Thoracic aorta (tissue), 2 donors: ENCODE results near the gene KCNH4. TPM values are rescaled to one million over a fixed set of nuclear protein-coding genes. Genes with fewer than 3 reads are reported as not detected.
A peak's percentile ranks its signal among the peaks of the same experiment; 100 is the strongest.

Experiments
- ATAC-seq: fragments of 150-250 bp; one replicate; pipeline ENCODE4 v1.8.0; 2017; ENCODE audit warnings: low read depth; ENCODE audit not compliant: insufficient number of reproducible peaks, low FRiP score
- DNase-seq: peaks from one replicate; pipeline ENCODE4 v3.0.0-alpha.2; 2020; ENCODE audit warnings: low spot score
- H3K27ac ChIP-seq, 2 donors: fragments of 200-600 bp; sonication (generic); 1 replicate in 1 of 2; 2 replicates in 1 of 2; pipeline ENCODE4 v1.5.1; 2016; ENCODE audit warnings: mild to moderate bottlenecking in 2 of 2, moderate library complexity in 2 of 2
- H3K27me3 ChIP-seq: fragments of 200-600 bp; sonication (generic); replicated peaks from 2 replicates; pipeline ENCODE4 v1.6.0; 2016; ENCODE audit warnings: mild to moderate bottlenecking; ENCODE audit not compliant: insufficient read depth
- H3K36me3 ChIP-seq: fragments of 200-600 bp; sonication (generic); one replicate; pipeline ENCODE4 v1.5.1; 2016
- H3K4me1 ChIP-seq, 2 donors: fragments of 200-600 bp; sonication (generic); 1 replicate in 1 of 2; 2 replicates in 1 of 2; pipeline versions ENCODE4 v1.5.1 to v1.6.0; 2016; ENCODE audit warnings: low read depth in 2 of 2, mild to moderate bottlenecking in 1 of 2; ENCODE audit not compliant: control insufficient read depth in 1 of 2
- H3K4me3 ChIP-seq: fragments of 200-600 bp; sonication (generic); 2 replicates; pipeline ENCODE4 v1.5.1; 2016; ENCODE audit warnings: mild to moderate bottlenecking
- H3K9me3 ChIP-seq: fragments of 200-600 bp; sonication (generic); 2 replicates; pipeline ENCODE4 v1.5.1; 2016
- CTCF ChIP-seq: fragments of 200-600 bp; sonication (generic); IDR thresholded peaks from one replicate; pipeline ENCODE4 v1.5.1; 2019; ENCODE audit warnings: antibody characterized with exemption
- total RNA-seq, 2 donors: library from RNA; depleted of rRNA; stranded (reverse); fragments of >200 nt; gene quantifications; one replicate each; pipeline versions ENCODE4 v1.1.0 to v1.2.3, GENCODE V29; 2016

KCNH4 gene
- total RNA-seq, 2 donors from 2014 or later, result 0.21 TPM; not detected in 1

DNA sequence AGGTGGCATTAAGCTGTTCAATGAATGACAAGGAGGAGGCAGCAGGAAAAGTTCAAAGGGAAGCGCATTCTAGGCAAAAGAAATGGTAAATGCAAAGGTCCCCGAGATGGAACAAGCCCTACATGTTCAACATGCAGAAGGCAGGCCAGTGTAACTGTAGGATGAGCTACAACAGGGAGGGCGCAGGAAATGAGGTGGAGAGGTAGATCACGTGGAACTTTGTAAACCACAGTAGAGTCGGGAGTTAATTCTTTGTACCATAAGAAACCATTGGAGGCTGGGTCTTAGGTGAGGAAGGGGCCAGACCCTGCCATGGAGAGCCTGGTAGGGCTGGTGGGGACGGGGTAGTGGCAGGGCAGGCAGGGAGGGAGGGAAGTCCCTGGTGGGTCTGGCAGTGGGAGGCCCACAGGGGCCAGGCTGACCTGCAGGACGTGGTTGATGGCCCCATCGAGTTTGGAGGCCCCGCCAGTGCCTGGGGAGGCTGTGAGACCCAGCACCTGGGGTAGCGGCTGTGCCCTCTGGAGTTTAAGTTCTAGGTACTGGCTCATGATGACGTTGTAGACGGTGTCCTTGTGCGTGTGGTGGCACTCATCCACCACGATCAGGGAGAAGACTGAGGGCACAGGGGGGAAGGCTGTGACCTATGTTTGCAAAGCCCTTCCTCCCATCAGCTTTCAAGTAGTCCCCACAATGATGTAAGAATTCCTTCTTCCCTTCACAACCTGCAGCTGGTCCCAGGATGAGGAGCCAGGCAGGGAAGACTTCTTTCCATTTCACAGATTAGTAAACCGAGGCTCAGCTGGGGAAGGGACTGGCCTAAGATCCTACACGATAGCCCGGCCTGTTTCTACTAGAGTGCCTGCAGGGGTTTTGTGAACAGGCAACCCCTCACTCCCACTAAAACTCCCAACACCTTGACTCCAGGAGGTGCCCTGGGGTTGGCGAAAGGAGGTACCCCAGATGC is 70.4 kb downstream of the KCNH4 start:
- no peak for TF ChIP-seq CTCF
- ATAC-seq (no peak), DNase-seq (no peak)
- Histone ChIP-seq H3K4me3 (no peak overlapping the region), H3K27me3 (no peaks in the 10 kb centered on the region), H3K4me1 (peaks cover 14 to 20% of the 10 kb centered on the region in 2 donors), H3K36me3 (peaks cover 6% of the 10 kb centered on the region), H3K9me3 (no peaks in the 10 kb centered on the region), H3K27ac (peak overlapping the region in 1 of 2 donors; percentile 90)

DNA sequence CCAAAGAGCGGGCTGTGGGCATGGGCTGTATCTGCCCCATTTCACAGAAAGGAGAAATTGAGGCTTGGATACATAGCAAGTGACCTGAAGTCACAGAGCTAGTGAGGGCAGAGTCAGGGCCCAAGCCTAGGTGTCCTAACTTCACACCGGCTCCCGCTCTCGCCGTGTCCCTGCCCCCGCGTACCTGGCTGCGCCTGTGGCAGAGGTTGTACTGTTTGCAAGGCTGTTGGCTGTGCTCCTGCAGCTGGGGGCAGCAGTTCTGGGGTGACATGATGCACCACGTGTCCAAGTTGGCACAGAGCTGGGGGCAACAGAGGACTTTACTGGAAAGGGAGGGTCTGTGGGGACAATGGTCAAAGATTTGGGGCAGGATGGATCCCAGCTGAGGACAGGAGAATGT is 71.9 kb downstream of the KCNH4 start:
- DNase-seq (no peak), ATAC-seq (no peak)
- no peaks in the 10 kb centered on the region for H3K27me3 ChIP-seq
- peaks cover 14 to 20% of the 10 kb centered on the region in 2 donors for H3K4me1 ChIP-seq
- no peak overlapping the region for H3K4me3 ChIP-seq
- H3K36me3 ChIP-seq, result peaks cover 6% of the 10 kb centered on the region
- no peak overlapping the region for H3K27ac ChIP-seq
- H3K9me3 ChIP-seq, result no peaks in the 10 kb centered on the region
- no peak for TF ChIP-seq CTCF

DNA sequence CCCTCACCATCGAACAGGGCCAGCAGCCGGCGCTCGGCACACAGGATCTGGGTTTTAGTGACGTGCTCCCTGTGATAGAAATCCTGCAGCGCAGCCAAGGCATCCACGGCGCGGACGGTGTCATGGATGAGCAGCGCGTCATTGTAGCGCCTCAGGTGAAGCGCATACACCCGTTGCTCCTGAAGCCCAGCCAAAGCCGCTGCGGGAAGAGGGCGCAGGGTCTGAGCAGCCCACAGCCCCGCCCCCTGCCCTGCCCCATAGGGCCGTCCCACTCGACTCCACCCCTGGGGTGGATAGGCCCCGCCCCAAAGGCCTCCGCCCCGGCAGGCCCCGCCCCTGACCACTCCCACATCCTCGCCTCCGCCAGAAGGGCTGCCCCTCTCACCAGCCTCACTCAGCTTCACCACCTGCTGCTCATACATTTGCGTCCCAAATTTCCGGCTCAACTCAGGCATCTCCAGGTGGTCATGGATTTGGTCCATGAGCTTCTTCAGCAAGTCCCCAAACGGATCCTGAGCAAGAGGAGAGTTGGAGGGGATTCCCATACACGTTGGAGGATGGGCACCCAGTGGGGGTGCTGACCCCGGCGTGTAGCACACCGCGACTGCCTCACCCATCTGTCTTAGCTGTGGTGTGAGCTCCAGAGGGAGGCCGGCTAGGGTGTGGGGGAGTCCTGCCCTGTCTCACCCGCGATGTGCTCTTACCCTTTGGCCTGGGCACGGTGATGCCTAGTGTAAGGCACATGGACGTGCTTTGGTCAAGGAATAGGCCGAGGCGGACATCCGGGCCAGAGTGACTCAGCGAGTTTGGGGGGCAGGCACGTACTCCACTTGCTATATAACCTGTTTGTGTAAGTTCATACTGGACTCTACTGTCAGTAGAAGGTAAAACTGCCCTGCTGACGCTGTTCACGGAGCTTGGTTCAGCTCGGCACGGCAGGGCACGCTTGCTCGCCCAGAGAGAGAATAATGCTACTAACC is 73.1 kb downstream of the KCNH4 start:
- ATAC-seq, result no peak
- no peak for TF ChIP-seq CTCF
- peaks cover 6% of the 10 kb centered on the region for H3K36me3 ChIP-seq
- peak overlapping the region; percentile 29 for H3K4me3 ChIP-seq
- no peaks in the 10 kb centered on the region for H3K27me3 ChIP-seq
- H3K27ac ChIP-seq, result no peak overlapping the region
- no peaks in the 10 kb centered on the region for H3K9me3 ChIP-seq
- peaks cover 10 to 16% of the 10 kb centered on the region in 2 donors for H3K4me1 ChIP-seq
- DNase-seq, result no peak

DNA sequence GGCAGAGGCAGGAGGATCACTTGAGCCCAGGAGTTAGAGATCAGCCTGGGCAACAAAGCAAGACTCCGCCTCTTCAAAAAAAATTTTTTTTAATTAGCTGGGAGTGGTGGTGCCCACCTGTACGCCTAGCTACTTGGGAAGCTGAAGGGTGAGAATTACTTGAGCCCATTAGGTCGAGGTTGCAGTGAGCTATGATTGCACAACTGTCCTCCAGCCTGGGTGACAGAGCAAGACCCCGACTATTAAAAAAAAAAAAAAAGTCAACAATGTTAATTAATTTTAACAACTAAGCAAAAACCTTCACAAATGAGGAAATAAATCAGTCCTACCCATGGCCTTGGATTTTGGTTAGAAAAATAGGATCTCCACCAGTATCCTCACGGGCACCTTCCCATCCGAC is 73.8 kb downstream of the KCNH4 start:
- peaks cover 8 to 13% of the 10 kb centered on the region in 2 donors for H3K4me1 ChIP-seq
- ATAC-seq (no peak), DNase-seq (no peak)
- no peak overlapping the region for H3K27ac ChIP-seq
- H3K4me3 ChIP-seq, result peak overlapping the region; percentile 29
- peaks cover 6% of the 10 kb centered on the region for H3K36me3 ChIP-seq
- H3K9me3 ChIP-seq, result no peaks in the 10 kb centered on the region
- TF ChIP-seq CTCF, result no peak
- H3K27me3 ChIP-seq, result no peaks in the 10 kb centered on the region

Other genes starting within 250 kb of the KCNH4 start
- 10 to 100 TPM; 32.4 to 56.3 TPM for gene CNP, start 214.3 kb downstream of the KCNH4 start, total RNA-seq
- gene DNAJC7, start 163.7 kb downstream of the KCNH4 start, total RNA-seq, result 10 to 100 TPM; 61.2 to 80.6 TPM
- gene NKIRAS2, start 161.1 kb downstream of the KCNH4 start, total RNA-seq, result 10 to 100 TPM; 43.8 to 46.2 TPM
- gene C17orf113, start 130.5 kb downstream of the KCNH4 start, total RNA-seq, result under 1 TPM; 0.21 to 0.54 TPM
- gene ZNF385C, start 82.7 kb downstream of the KCNH4 start, total RNA-seq, result not detected
- 10 to 100 TPM; 13.7 to 18.5 TPM for gene DHX58, start 68.4 kb downstream of the KCNH4 start, total RNA-seq
- gene KAT2A, start 59.8 kb downstream of the KCNH4 start, total RNA-seq, result 10 to 100 TPM; 26.4 to 31.3 TPM
- not detected for gene HSPB9, start 58.3 kb downstream of the KCNH4 start, total RNA-seq
- gene RAB5C, start 26.2 kb downstream of the KCNH4 start, total RNA-seq, result 100 to 1,000 TPM in 1 of 2 donors, 10 to 100 TPM in 1; 89.2 to 158 TPM
- not detected for gene HCRT, start 4.3 kb upstream of the KCNH4 start, total RNA-seq
- 10 to 100 TPM; 45.8 to 56.1 TPM for gene GHDC, start 13.4 kb upstream of the KCNH4 start, total RNA-seq
- 100 to 1,000 TPM in 1 of 2 donors, 10 to 100 TPM in 1; 95.2 to 117 TPM for gene STAT5B, start 95.2 kb upstream of the KCNH4 start, total RNA-seq
- 10 to 100 TPM; 65.5 to 69.8 TPM for gene STAT5A, start 107.4 kb upstream of the KCNH4 start, total RNA-seq
- gene STAT3, start 207.3 kb upstream of the KCNH4 start, total RNA-seq, result 100 to 1,000 TPM; 217 to 360 TPM
- 100 to 1,000 TPM; 579 to 938 TPM for gene CAVIN1, start 242.1 kb upstream of the KCNH4 start, total RNA-seq